Prostate gland (tissue), 2 donors: ENCODE measurements around the gene WWOX.

Experiments
- POLR2AphosphoS5 ChIP-seq: sonication (generic); formaldehyde crosslinking; IDR thresholded peaks from one replicate; pipeline ENCODE4 v1.6.1; 2017; ENCODE audit warnings: antibody characterized with exemption
- TF ChIP-seq, protein P1 (sequence below), 4 experiments: fragments of 200-600 bp in 2 of 4; fragments of 450-650 bp in 2 of 4; sonication (generic) in 2 of 4; IDR thresholded peaks; 1 replicate in 3 of 4; 2 replicates in 1 of 4; pipeline ENCODE4 v1.5.1; 2016 to 2019; ENCODE audit warnings: antibody characterized with exemption in 4 of 4, mild to moderate bottlenecking in 2 of 4, moderate library complexity in 2 of 4

DNA sequence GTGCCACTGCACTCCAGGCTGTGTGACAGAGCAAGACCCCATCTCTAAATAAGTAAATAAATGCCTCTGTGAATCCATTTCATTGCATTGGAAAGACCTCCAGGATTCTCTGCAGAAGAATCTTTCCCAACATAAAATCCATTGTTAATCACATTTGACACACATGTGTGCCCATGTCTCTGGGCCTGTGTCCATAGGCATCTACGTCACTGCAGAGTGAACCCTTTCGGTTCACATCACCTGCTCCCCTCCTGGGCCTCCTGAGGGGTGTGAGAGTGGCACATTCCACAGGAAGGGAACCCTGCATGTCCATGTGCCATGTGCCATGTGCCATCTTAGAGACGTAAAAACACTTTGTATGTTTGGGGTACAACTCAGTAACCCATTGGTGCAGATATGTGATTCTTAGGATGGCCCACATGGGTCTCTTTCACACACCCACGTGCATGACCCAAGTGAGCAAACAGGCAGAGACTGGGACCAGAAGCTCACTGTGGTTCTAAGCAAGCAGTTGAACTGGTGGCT, 1073.6 kb downstream of the WWOX start:
- TF ChIP-seq, protein P1, sequence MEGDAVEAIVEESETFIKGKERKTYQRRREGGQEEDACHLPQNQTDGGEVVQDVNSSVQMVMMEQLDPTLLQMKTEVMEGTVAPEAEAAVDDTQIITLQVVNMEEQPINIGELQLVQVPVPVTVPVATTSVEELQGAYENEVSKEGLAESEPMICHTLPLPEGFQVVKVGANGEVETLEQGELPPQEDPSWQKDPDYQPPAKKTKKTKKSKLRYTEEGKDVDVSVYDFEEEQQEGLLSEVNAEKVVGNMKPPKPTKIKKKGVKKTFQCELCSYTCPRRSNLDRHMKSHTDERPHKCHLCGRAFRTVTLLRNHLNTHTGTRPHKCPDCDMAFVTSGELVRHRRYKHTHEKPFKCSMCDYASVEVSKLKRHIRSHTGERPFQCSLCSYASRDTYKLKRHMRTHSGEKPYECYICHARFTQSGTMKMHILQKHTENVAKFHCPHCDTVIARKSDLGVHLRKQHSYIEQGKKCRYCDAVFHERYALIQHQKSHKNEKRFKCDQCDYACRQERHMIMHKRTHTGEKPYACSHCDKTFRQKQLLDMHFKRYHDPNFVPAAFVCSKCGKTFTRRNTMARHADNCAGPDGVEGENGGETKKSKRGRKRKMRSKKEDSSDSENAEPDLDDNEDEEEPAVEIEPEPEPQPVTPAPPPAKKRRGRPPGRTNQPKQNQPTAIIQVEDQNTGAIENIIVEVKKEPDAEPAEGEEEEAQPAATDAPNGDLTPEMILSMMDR (IDR thresholded peaks at IDR 0.05) = no peak
- TF ChIP-seq POLR2AphosphoS5 = no peak
